ENCODE measurements around the gene SLC30A7.

The SLC30A7 gene

DNA sequence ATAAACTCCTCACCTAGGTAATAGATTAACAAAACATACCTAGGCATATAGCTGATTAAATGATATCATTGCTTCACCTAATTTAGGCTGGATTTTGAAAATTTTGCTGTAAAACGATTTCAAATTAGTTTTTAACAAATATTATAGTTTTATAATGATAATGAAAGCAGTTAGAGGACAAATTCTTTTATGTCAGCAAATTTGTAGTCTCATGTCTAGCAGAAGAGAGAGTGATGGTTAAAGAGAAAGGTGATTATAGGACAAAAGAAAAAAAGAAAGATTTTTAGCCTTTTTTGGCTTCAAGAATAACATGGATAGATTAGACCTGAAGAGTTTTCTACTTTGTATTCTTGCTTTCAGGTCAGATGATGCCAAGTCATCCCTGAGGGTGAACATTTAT lies 133.3 kb downstream of the SLC30A7 start:
- no peak overlapping the region for H3K27ac ChIP-seq
- TF ChIP-seq, protein P1, sequence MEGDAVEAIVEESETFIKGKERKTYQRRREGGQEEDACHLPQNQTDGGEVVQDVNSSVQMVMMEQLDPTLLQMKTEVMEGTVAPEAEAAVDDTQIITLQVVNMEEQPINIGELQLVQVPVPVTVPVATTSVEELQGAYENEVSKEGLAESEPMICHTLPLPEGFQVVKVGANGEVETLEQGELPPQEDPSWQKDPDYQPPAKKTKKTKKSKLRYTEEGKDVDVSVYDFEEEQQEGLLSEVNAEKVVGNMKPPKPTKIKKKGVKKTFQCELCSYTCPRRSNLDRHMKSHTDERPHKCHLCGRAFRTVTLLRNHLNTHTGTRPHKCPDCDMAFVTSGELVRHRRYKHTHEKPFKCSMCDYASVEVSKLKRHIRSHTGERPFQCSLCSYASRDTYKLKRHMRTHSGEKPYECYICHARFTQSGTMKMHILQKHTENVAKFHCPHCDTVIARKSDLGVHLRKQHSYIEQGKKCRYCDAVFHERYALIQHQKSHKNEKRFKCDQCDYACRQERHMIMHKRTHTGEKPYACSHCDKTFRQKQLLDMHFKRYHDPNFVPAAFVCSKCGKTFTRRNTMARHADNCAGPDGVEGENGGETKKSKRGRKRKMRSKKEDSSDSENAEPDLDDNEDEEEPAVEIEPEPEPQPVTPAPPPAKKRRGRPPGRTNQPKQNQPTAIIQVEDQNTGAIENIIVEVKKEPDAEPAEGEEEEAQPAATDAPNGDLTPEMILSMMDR (IDR thresholded peaks at IDR 0.05), result no peak
- TF ChIP-seq ZFX (IDR thresholded peaks at IDR 0.05; ENCODE audit: borderline replicate concordance), result no peak

DNA sequence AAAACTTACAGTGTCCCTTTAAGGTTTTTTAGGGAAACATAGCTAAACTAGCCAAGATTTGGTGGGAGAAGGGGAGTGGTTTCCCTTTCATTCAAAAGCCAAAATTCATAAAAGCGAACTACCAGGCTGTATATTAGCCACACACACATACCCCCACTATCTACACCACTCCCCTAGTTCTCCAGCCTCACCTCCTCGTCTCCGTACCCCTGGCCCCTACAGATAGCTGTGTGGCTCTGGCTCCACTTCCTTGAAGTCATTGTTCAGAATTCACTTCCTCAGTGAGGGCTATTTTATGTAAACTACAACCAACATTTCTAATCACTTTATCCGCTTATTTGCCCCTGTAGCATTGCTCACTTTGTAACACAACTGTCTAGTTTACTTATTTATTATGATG lies 135.0 kb downstream of the SLC30A7 start:
- H3K27ac ChIP-seq, result no peak overlapping the region
- TF ChIP-seq, protein P1 (IDR thresholded peaks at IDR 0.05), result no peak
- no peak for TF ChIP-seq ZFX (IDR thresholded peaks at IDR 0.05; ENCODE audit: borderline replicate concordance)
